Common myeloid progenitor, CD34-positive (primary cell): ENCODE results near the gene CYP4V2.

Source experiments
- CTCF ChIA-PET: fragments of 350-600 bp; sonication (Branson Sonifier 250); formaldehyde crosslinking; loops from one replicate; lab custom pipeline; 2021; ENCODE audit warnings: antibody characterized with exemption; lab: Charles Lee
- POLR2A ChIA-PET: fragments of 350-600 bp; sonication (Branson Sonifier 250); formaldehyde crosslinking; loops from one replicate; lab custom pipeline; 2021; ENCODE audit warnings: antibody characterized with exemption; lab: Charles Lee
- DNase-seq, 3 donors: peaks; one replicate each; pipeline versions ENCODE4 v3.0.0 to v3.0.0-alpha.2; 2013
- H3K27ac ChIP-seq, 2 experiments: 1 replicate in 1 of 2; 2 replicates in 1 of 2; pipeline ENCODE4 v1.7.0; 2013; ENCODE audit warnings: inconsistent platforms in 2 of 2, low read length in 2 of 2, mild to moderate bottlenecking in 2 of 2, low read depth in 1 of 2, moderate library complexity in 1 of 2; ENCODE audit not compliant: severe bottlenecking in 2 of 2, insufficient read depth in 1 of 2, poor library complexity in 1 of 2
- H3K27me3 ChIP-seq, 5 experiments: replicated peaks in 2 of 5; 1 replicate in 3 of 5; 2 replicates in 2 of 5; pipeline versions ENCODE4 v1.6.1 to v1.7.0; 2013; ENCODE audit warnings: low read length in 4 of 5, mild to moderate bottlenecking in 2 of 5, moderate library complexity in 2 of 5, inconsistent platforms in 1 of 5; ENCODE audit not compliant: insufficient read depth in 5 of 5, control insufficient read depth in 4 of 5
- H3K36me3 ChIP-seq, 4 experiments: 1 replicate in 2 of 4; 2 replicates in 2 of 4; pipeline versions ENCODE4 v1.6.1 to v1.7.0; 2013; ENCODE audit warnings: low read length in 3 of 4, control low read depth in 1 of 4, mild to moderate bottlenecking in 1 of 4; ENCODE audit not compliant: control insufficient read depth in 4 of 4, insufficient read depth in 4 of 4
- H3K4me1 ChIP-seq, 4 experiments: 1 replicate in 3 of 4; 2 replicates in 1 of 4; pipeline versions ENCODE4 v1.6.1 to v1.7.1; 2013; ENCODE audit warnings: low read length in 3 of 4, mild to moderate bottlenecking in 3 of 4, control low read depth in 1 of 4, inconsistent platforms in 1 of 4, moderate library complexity in 1 of 4; ENCODE audit not compliant: control insufficient read depth in 4 of 4, insufficient read depth in 4 of 4; ENCODE audit errors: control extremely low read depth in 1 of 4
- H3K4me3 ChIP-seq, 7 experiments: 1 replicate in 4 of 7; 2 replicates in 3 of 7; pipeline versions ENCODE4 v1.5.1 to v1.7.0; 2013; ENCODE audit warnings: mild to moderate bottlenecking in 7 of 7, low read length in 6 of 7, moderate library complexity in 6 of 7, inconsistent platforms in 2 of 7, low read depth in 2 of 7, control low read depth in 1 of 7; ENCODE audit not compliant: insufficient read depth in 4 of 7, control insufficient read depth in 1 of 7; ENCODE audit errors: extremely low read depth in 1 of 7
- H3K9me3 ChIP-seq, 5 experiments: 1 replicate in 4 of 5; 2 replicates in 1 of 5; pipeline versions ENCODE4 v1.6.1 to v1.7.1; 2013; ENCODE audit warnings: low read length in 4 of 5, mild to moderate bottlenecking in 2 of 5, inconsistent platforms in 1 of 5, low read depth in 1 of 5, moderate library complexity in 1 of 5; ENCODE audit not compliant: control insufficient read depth in 4 of 5, insufficient read depth in 2 of 5; ENCODE audit errors: control extremely low read depth in 1 of 5
- WGBS: methylation state at CpG from one replicate; pipeline ENCODE4 v1.1.5; 2013; ENCODE audit not compliant: insufficient coverage; 5-methylcytosine and 5-hydroxymethylcytosine counted together

The CYP4V2 gene

DNA sequence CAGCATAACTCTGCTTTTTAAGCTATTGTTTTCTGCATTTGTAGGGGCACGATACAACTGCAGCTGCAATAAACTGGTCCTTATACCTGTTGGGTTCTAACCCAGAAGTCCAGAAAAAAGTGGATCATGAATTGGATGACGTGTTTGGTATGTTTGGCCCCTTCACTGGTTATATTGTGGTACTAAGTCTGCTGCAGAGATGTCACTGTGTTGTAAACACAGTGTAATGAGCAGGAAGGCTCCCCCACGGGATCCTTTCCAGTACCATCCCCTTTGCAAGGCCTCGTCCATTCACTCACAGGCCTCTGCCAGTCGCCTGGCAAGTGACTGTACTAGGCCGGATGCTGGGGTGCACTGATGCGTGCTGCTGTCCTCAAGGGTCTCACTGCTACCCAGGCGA, 13.8 kb downstream of the CYP4V2 start:
- Histone ChIP-seq H3K27me3 (no peaks in the 10 kb centered on the region), H3K4me1 (peaks cover 0 to 3% (median 0%) of the 10 kb centered on the region in 4 experiments), H3K9me3 (peaks cover 3 to 17% (median 12%) of the 10 kb centered on the region in 5 experiments), H3K36me3 (peaks cover 3 to 20% (median 10%) of the 10 kb centered on the region in 4 experiments), H3K4me3 (peak overlapping the region in 1 of 7 experiments; percentile 83), H3K27ac (no peak overlapping the region)
- WGBS = 93% methylated on average over 6 of the region's 8 CpGs
- POLR2A ChIA-PET = no interaction called here
- CTCF ChIA-PET = interaction anchor here (1.1 kb wide), 1 partner anchor 9 kb away, joined by 4 read pairs; no protein-coding TSS in a partner anchor
- DNase-seq = no peak

DNA sequence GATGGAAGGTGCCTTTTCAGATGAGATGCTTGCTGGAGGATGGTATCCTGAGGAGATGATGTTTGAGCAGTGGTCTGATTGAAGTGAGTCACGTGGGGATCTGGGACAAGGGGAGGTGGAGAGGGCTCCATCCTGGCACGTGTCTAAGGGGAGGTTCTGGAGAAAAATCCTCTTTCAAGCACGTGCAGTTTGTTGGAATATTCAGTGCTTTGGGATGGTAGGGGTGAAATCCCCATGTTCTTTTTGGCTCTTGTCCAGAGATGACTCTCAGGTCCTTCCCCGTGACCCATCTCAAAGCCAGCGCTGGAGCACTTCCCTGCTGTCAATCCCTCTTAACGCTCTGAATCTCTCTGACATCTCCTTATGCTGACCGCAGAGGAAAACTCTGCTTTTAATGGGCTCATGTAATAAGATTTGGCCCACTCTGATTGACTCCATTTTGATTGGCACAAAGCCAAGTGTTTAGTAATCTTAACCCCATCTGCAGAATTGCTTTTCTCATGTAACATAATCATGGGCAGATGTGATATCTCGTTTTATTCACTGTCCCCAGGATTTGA, 25.2 kb downstream of the CYP4V2 start:
- 96% methylated on average over 7 of the region's 8 CpGs for WGBS
- Histone ChIP-seq H3K36me3 (no peaks in the 10 kb centered on the region), H3K4me1 (no peaks in the 10 kb centered on the region), H3K9me3 (no peaks in the 10 kb centered on the region), H3K27ac (no peak overlapping the region), H3K27me3 (no peaks in the 10 kb centered on the region), H3K4me3 (no peak overlapping the region)
- DNase-seq = no peak
- CTCF ChIA-PET = no interaction called here
- POLR2A ChIA-PET = no interaction called here

DNA sequence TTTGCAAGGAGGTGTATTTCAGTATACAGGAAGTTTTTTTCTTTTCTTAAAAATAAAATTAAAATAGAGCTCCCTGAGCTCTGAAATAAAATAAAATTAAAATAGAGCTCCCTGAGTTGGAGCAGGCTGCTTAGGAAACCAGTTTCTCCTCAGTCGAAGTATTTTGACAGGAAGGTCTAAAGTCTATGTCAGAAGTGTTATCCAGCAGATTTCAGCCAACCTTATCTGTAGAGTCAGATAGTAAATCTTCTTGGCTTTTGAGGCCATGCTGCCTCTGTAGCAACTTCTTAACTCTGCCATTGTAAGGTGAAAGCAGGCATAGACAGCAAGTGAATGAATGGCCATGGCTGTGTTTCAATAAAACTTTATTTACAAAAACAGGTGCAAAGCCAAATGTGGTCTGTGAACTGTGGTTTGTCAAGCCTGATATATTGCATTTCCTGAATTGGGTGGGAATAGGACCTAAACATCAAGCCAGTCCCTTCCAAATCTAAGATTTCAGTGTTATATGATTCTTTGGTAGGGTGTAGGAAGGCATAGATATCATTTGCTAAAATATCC, 26.4 kb downstream of the CYP4V2 start:
- no peaks in the 10 kb centered on the region for H3K4me1 ChIP-seq
- no peak for DNase-seq
- POLR2A ChIA-PET = no interaction called here
- no peak overlapping the region for H3K27ac ChIP-seq
- WGBS = 67% methylated on average over 1 of the region's 1 CpG
- H3K9me3 ChIP-seq = no peaks in the 10 kb centered on the region
- no peaks in the 10 kb centered on the region for H3K27me3 ChIP-seq
- CTCF ChIA-PET = no interaction called here
- no peaks in the 10 kb centered on the region for H3K36me3 ChIP-seq
- no peak overlapping the region for H3K4me3 ChIP-seq

DNA sequence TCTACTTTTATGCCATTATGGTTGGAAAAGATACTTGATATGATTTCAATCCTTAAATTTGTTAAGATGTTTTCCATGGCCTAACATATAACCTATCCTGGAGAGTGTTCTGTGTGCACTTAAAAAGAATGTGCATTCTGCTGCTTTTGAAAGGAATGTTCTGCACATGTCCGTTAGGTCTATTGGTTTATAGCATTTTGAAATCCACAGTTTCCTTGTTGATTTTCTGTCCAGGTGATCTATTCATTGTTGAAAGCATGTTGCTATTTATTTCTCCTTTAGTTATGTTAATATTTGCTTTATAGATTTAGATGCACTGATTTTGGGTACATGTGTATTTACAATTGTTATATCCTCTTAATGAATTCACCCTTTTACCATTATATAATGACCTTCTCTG, 30.3 kb downstream of the CYP4V2 start:
- POLR2A ChIA-PET = no interaction called here
- DNase-seq = no peak
- no peak overlapping the region for H3K4me3 ChIP-seq
- no peaks in the 10 kb centered on the region for H3K36me3 ChIP-seq
- H3K9me3 ChIP-seq = peaks cover 0 to 7% (median 3%) of the 10 kb centered on the region in 5 experiments
- no peaks in the 10 kb centered on the region for H3K27me3 ChIP-seq
- H3K27ac ChIP-seq = no peak overlapping the region
- CTCF ChIA-PET = no interaction called here
- no peaks in the 10 kb centered on the region for H3K4me1 ChIP-seq
- WGBS = 100% methylated on average over 1 of the region's 1 CpG

DNA sequence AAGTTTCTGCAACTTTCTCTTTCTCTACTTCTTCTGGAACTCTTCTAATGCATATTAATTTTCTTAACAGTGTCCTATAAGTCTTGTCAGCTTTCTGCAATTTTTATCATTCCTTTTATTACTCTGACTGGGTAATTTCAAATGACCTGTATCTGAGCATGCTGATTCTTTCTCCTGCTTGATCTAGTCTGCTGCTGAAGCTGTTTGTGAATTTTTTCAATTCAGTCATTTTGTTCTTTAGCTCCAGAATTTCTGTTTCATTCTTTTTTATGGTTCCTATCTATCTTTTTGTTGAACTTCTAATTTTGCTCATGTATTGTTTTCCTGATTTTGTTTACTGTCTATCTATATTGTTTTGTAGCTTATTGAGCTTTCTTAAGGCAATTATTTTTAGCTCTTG, 34.5 kb downstream of the CYP4V2 start:
- H3K27ac ChIP-seq = no peak overlapping the region
- ChIA-PET POLR2A (no interaction called here), CTCF (no interaction called here)
- H3K4me1 ChIP-seq = no peaks in the 10 kb centered on the region
- no peak overlapping the region for H3K4me3 ChIP-seq
- no peaks in the 10 kb centered on the region for H3K36me3 ChIP-seq
- H3K9me3 ChIP-seq = peaks cover 0 to 11% (median 3%) of the 10 kb centered on the region in 5 experiments
- no peak for DNase-seq
- H3K27me3 ChIP-seq = no peaks in the 10 kb centered on the region

DNA sequence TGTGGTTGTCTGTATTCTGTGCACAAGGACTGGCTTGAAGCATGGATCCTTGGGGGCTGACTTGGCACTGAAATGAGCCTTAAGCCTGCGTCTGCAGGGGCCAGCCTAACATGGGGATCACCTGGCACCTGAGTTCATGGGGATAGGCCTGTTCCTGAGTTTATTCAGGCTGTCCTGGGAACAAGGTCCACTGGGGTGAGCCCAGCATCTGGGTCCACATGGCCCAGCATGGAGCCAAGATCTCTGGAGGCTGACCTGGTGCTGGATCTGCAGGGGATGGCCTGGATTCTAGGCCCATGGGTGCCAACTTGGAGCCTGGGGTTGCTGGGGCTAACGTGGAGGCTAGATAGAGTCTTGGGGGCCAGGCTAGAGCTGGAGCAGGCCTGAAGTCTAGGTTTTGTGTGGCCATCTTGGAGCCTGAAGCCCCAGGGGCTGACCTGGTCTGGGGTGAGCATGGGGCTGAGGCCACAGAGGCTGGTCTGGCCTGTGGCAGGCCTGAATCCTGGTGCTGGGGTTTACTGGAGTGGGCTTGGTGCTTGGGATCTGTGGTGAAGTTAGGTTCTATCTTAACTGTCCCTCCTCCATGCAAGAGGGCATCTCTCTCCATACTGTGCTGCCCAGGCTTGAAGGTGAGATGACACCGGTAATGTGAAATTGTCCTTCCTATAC, 35.3 kb downstream of the CYP4V2 start:
- DNase-seq = no peak
- no peak overlapping the region for H3K27ac ChIP-seq
- 100% methylated on average over 3 of the region's 3 CpGs for WGBS
- H3K4me3 ChIP-seq = no peak overlapping the region
- no peaks in the 10 kb centered on the region for H3K27me3 ChIP-seq
- POLR2A ChIA-PET = no interaction called here
- no peaks in the 10 kb centered on the region for H3K4me1 ChIP-seq
- peaks cover 0 to 11% (median 3%) of the 10 kb centered on the region in 5 experiments for H3K9me3 ChIP-seq
- CTCF ChIA-PET = no interaction called here
- no peaks in the 10 kb centered on the region for H3K36me3 ChIP-seq

DNA sequence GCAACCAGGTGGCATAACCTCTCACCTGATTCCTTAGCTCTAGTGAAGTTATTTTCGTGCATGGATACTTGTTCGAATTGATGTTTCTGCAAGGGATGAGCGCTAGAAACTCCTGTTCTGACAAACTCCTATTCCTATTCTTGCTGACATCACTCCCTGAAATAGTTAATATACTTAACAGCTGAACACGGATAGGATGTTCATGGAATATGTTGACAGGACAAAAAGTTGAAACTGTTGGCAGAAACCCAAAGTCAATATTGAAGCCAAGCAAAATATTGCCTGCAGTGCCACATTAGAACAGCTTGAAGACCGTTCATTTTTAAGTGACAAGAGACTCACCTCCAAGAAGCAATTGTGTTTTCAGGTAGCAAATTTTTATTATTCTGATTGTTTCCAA, 35.9 kb downstream of the CYP4V2 start, which contains the start of gene KLKB1:
TSS of gene KLKB1 (plus strand) at position 287 of the 400 bp plus-strand sequence. CDS start 689 bp downstream, outside the sequence.
- H3K27me3 ChIP-seq = no peaks in the 10 kb centered on the region
- ChIA-PET CTCF (no interaction called here), POLR2A (no interaction called here)
- H3K4me3 ChIP-seq = no peak within 1 kb of the TSS
- H3K27ac ChIP-seq = no peak within 1 kb of the TSS
- no peak for DNase-seq
- whole genome bisulfite sequencing = no CpG with 5 or more reads among the region's 5 CpGs
- peaks cover 0 to 11% (median 3%) of the 10 kb centered on the region in 5 experiments for H3K9me3 ChIP-seq
- no peaks in the 10 kb centered on the region for H3K4me1 ChIP-seq
- H3K36me3 ChIP-seq = no peaks in the 10 kb centered on the region
